Uterus (tissue), 4 donors: ENCODE results near the gene DMAC2. TPM values are rescaled to one million over a fixed set of nuclear protein-coding genes. Genes with fewer than 3 reads are reported as not detected.
"Not testable (repeated sequence)": the region's sequence is repeated elsewhere in the genome, so short reads cannot be mapped to it uniquely, and the experiment has no call there.

Source experiments
- DNase-seq, 2 donors: peaks; one replicate each; pipeline ENCODE4 v3.0.0-alpha.2; 2019 to 2020
- H3K27ac ChIP-seq, 2 donors: fragments of 200-600 bp; sonication (generic); 1 replicate in 1 of 2; 2 replicates in 1 of 2; pipeline ENCODE4 v1.5.1; 2016 to 2018
- H3K27me3 ChIP-seq, 2 donors: fragments of 200-600 bp; sonication (generic); one replicate each; pipeline ENCODE4 v1.5.1; 2018 to 2019; ENCODE audit warnings: control low read depth in 1 of 2
- H3K36me3 ChIP-seq, 2 donors: fragments of 200-600 bp; sonication (generic); one replicate each; pipeline ENCODE4 v1.5.1; 2019; ENCODE audit warnings: control low read depth in 1 of 2
- H3K4me1 ChIP-seq, 2 donors: fragments of 200-600 bp; sonication (generic); one replicate each; pipeline ENCODE4 v1.5.1; 2018 to 2019; ENCODE audit warnings: control low read depth in 1 of 2
- H3K4me3 ChIP-seq, 2 donors: fragments of 200-600 bp; sonication (generic); 1 replicate in 1 of 2; 2 replicates in 1 of 2; pipeline ENCODE4 v1.5.1; 2018 to 2019; ENCODE audit warnings: mild to moderate bottlenecking in 1 of 2
- H3K9me3 ChIP-seq, 2 donors: fragments of 200-600 bp; sonication (generic); one replicate each; pipeline ENCODE4 v1.5.1; 2019; ENCODE audit warnings: control low read depth in 1 of 2
- POLR2A ChIP-seq, 2 donors: fragments of 450-650 bp; IDR thresholded peaks; one replicate each; pipeline ENCODE4 v1.6.1; 2016; ENCODE audit warnings: antibody characterized with exemption in 2 of 2, mild to moderate bottlenecking in 1 of 2, moderate library complexity in 1 of 2
- intact Hi-C: fragments of 100-400 bp; cut with DNase I; formaldehyde crosslinking; loops from one replicate; pipeline ENCODE4 v1.15.1; 2023; ENCODE audit warnings: low total_unique reads
- total RNA-seq, 4 donors: library from RNA; depleted of rRNA in 3 of 4; stranded (reverse); fragments of >200 nt in 3 of 4; gene quantifications; one replicate each; pipeline versions ENCODE4 v1.1.0 to v1.2.4, GENCODE V29; 2014 to 2023
- TF ChIP-seq, protein P1 (sequence below), 4 experiments: fragments of 200-600 bp in 2 of 4; fragments of 450-650 bp in 2 of 4; sonication (generic) in 2 of 4; IDR thresholded peaks; one replicate each; pipeline ENCODE4 v1.5.1; 2016 to 2019; ENCODE audit warnings: antibody characterized with exemption in 4 of 4, mild to moderate bottlenecking in 2 of 4, moderate library complexity in 1 of 4
- donor health status: DM: yes; HTN: yes; CAD: no.

Gene DMAC2
- total RNA-seq, 4 donors from 2014 or later = 25.8 to 89.4 (median 32.9) TPM

DNA sequence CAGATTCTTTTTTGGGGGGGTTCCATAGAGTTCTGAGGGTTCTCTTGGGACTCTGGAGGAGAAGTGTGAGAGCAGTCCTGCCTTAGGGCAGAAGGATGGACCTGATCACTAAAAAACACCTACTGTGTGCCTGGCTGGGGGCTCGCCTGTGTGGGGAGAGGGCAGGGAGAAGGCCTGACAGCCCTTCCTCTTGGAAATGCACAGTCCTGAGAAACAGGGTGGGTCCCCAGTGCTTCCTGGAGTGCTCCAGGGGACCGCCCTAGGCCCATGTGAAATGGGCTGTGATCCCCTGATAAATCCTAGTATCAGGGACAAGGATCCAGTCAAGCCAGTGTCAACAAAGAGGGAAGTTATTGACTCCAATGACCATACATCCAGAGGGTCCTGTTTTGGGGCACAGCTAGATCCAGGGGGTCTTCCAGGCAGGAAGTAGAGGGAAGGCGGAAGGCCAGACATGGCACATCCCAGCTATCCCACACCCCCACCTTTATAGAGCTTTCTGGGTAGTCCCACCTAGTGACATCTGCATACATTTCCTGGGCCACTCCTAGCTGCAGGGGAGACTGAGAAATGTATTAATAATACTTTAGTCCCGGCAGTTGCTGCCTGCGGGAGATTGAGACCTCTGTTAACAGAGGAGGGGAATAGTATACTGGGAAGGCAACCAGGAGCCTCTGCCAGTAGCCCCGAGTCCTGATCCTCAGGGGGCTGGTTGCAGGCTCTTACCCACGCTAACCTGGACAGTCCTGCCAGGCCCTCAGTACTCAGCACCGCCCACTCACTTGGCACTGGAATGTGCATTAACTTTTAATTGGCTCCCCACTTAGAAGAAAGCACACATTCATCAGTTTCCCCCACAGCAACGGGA lies 28.4 kb downstream of the DMAC2 start:
- DNase-seq = no peak
- Histone ChIP-seq H3K4me1 (no peaks in the 10 kb centered on the region), H3K4me3 (no peak overlapping the region), H3K27ac (no peak overlapping the region), H3K36me3 (no peaks in the 10 kb centered on the region), H3K27me3 (no peaks in the 10 kb centered on the region), H3K9me3 (no peaks in the 10 kb centered on the region)
- TF ChIP-seq POLR2A (IDR thresholded peaks at IDR 0.05) = no peak
- TF ChIP-seq, protein P1, sequence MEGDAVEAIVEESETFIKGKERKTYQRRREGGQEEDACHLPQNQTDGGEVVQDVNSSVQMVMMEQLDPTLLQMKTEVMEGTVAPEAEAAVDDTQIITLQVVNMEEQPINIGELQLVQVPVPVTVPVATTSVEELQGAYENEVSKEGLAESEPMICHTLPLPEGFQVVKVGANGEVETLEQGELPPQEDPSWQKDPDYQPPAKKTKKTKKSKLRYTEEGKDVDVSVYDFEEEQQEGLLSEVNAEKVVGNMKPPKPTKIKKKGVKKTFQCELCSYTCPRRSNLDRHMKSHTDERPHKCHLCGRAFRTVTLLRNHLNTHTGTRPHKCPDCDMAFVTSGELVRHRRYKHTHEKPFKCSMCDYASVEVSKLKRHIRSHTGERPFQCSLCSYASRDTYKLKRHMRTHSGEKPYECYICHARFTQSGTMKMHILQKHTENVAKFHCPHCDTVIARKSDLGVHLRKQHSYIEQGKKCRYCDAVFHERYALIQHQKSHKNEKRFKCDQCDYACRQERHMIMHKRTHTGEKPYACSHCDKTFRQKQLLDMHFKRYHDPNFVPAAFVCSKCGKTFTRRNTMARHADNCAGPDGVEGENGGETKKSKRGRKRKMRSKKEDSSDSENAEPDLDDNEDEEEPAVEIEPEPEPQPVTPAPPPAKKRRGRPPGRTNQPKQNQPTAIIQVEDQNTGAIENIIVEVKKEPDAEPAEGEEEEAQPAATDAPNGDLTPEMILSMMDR (IDR thresholded peaks at IDR 0.05) = no peak
- intact Hi-C loops = no loop called here

DNA sequence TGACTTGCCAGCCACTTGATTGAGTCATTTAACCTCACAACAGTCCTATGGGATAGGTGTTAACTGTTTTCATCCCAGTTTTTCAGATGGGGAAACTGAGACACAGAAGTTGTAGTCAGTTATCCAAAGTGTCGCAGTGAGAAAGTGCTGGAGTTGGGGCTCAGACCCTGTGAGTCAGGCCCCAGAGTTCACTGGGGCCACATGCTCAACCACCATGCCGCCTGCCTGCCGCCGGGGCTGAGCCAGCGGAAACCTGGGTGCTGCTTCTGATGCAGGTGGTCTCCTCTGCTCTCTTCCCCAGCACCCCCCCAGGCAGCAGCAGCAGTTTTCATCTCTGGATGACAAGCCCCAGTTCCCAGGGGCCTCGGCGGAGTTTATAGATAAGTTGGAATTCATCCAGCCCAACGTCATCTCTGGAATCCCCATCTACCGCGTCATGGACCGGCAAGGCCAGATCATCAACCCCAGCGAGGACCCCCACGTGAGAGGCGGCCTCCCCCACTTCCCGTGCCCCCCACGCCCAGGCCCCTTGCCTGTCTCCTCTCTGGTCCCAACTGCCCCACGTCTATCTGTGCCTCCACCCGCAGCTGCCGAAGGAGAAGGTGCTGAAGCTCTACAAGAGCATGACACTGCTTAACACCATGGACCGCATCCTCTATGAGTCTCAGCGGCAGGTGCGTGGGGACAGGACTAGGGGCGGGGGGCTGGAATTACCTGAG lies 29.2 kb downstream of the DMAC2 start:
- Histone ChIP-seq H3K4me1 (no peaks in the 10 kb centered on the region), H3K9me3 (no peaks in the 10 kb centered on the region), H3K4me3 (no peak overlapping the region), H3K27ac (no peak overlapping the region), H3K27me3 (no peaks in the 10 kb centered on the region), H3K36me3 (no peaks in the 10 kb centered on the region)
- TF ChIP-seq, protein P1 (IDR thresholded peaks at IDR 0.05) = no peak
- TF ChIP-seq POLR2A (IDR thresholded peaks at IDR 0.05) = no peak
- intact Hi-C loops = no loop called here
- no peak for DNase-seq

DNA sequence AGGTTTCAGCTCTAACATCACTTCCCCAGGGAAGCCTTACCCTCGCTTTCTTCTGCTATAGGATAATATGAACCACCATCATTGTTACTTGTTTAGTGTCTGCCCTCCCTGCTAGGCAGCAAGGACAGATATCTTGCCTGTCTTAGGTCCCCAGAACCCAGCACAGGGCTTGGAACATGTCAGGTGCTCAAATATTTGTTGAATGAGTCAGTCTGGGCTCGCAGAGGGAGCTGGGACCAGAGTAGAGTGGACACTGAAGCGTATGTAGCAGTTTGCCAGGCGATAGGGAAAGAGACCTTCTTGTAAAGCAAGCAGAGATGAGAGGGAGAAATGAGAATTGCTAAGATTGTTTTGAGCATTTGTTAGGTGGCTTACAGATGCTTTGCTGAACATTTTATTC lies 30.4 kb downstream of the DMAC2 start:
- no peak overlapping the region for H3K4me3 ChIP-seq
- no peaks in the 10 kb centered on the region for H3K4me1 ChIP-seq
- intact Hi-C loops = no loop called here
- no peaks in the 10 kb centered on the region for H3K27me3 ChIP-seq
- no peak overlapping the region for H3K27ac ChIP-seq
- no peak for DNase-seq
- TF ChIP-seq POLR2A (IDR thresholded peaks at IDR 0.05) = no peak
- TF ChIP-seq, protein P1 (IDR thresholded peaks at IDR 0.05) = no peak
- H3K9me3 ChIP-seq = no peaks in the 10 kb centered on the region
- H3K36me3 ChIP-seq = no peaks in the 10 kb centered on the region

DNA sequence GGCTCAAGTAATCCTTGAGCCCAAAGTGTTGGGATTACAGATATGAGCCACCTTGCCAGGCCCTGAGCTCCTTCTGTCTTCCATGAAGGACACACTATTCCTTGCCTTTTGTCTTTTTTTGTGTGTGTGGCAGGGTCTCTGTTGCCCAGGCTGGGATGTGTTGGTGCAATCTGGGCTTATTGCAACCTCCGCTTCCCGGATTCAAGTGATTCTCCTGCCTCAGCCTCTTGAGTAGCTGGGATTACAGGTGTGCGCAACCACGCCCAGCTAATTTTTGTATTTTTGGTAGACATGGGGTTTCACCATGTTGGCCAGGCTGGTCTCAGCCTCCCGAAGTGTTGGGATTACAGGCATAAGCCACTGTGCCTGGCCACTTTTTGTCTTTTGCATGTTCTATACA lies 30.9 kb downstream of the DMAC2 start:
- H3K27ac ChIP-seq, H3K4me1 ChIP-seq, H3K36me3 ChIP-seq, DNase-seq, H3K27me3 ChIP-seq, intact Hi-C loops, H3K4me3 ChIP-seq, H3K9me3 ChIP-seq: not testable (repeated sequence)

DNA sequence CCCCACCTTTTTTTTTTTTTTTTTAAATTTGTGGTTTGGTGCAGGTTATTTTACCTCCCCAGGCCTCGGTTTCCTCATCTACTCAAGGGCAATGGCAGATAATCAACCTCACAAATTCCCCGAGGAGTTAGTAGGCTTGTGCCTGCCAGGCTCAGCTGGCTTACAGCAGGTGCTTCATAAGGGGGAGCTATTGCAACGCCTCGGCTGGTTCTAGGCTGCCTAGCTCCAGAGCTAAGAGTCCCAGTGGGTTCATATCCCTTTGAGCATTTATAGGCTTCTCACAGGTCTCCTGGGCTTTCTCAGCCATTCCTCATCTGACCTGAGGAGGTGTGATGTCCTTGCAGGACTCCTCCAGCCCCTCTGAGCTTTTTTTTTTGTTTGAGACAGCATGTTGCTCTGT lies 31.5 kb downstream of the DMAC2 start:
- TF ChIP-seq, protein P1 (IDR thresholded peaks at IDR 0.05) = no peak
- no peak for TF ChIP-seq POLR2A (IDR thresholded peaks at IDR 0.05)
- H3K36me3 ChIP-seq = no peaks in the 10 kb centered on the region
- no peak overlapping the region for H3K4me3 ChIP-seq
- H3K4me1 ChIP-seq = no peaks in the 10 kb centered on the region
- peak overlapping the region in 1 of 2 donors; percentile 37 for H3K27ac ChIP-seq
- H3K9me3 ChIP-seq = no peaks in the 10 kb centered on the region
- no peak for DNase-seq
- H3K27me3 ChIP-seq = no peaks in the 10 kb centered on the region
- intact Hi-C loops = no loop called here
